HG03558 (cell line): ENCODE results near the gene USH2A.

Experiments used
- ATAC-seq: cut with Tn5 transposase; IDR thresholded peaks from one replicate; pipeline ENCODE4 v1.9.1; 2021; ENCODE audit warnings: moderate number of reproducible peaks; ENCODE audit not compliant: unreplicated experiment; ENCODE audit errors: extremely low read depth

Gene USH2A

GRCh38 chr1:215833941-215834729 lies 589.1 kb downstream of the USH2A start:
- no peak for ATAC-seq

GRCh38 chr1:215830226-215830810 lies 592.9 kb downstream of the USH2A start:
- ATAC-seq: no peak

GRCh38 chr1:215825056-215825455 lies 598.2 kb downstream of the USH2A start:
- ATAC-seq: no peak

GRCh38 chr1:215824245-215824644 lies 599.0 kb downstream of the USH2A start:
- no peak for ATAC-seq

- no peak for ATAC-seq
Measured at GRCh38 chr1:215819114-215819513, 604.1 kb downstream of the USH2A start.

GRCh38 chr1:215807911-215808436 lies 615.3 kb downstream of the USH2A start:
- no peak for ATAC-seq

- ATAC-seq: no peak
Measured at GRCh38 chr1:215807218-215807617, 616.0 kb downstream of the USH2A start.

- no peak for ATAC-seq
Measured at GRCh38 chr1:215797859-215798258, 625.4 kb downstream of the USH2A start.

- ATAC-seq: no peak
Measured at GRCh38 chr1:215794156-215794555, 629.1 kb downstream of the USH2A start.

GRCh38 chr1:215793180-215793579 lies 630.1 kb downstream of the USH2A start:
- ATAC-seq: no peak

GRCh38 chr1:215792446-215792845 lies 630.8 kb downstream of the USH2A start:
- ATAC-seq: no peak

- ATAC-seq: no peak
Measured at GRCh38 chr1:215789981-215790380, 633.3 kb downstream of the USH2A start.

GRCh38 chr1:215786997-215787396 lies 636.3 kb downstream of the USH2A start:
- no peak for ATAC-seq

GRCh38 chr1:215780641-215781040 lies 642.6 kb downstream of the USH2A start:
- no peak for ATAC-seq

GRCh38 chr1:215780139-215780538 lies 643.1 kb downstream of the USH2A start:
- ATAC-seq: no peak

- ATAC-seq: no peak
Measured at GRCh38 chr1:215779729-215780128, 643.5 kb downstream of the USH2A start.

- ATAC-seq: no peak
Measured at GRCh38 chr1:215777370-215777925, 645.8 kb downstream of the USH2A start.

GRCh38 chr1:215776336-215776735 lies 646.9 kb downstream of the USH2A start:
- no peak for ATAC-seq

GRCh38 chr1:215772151-215772550 lies 651.1 kb downstream of the USH2A start:
- no peak for ATAC-seq

GRCh38 chr1:215768303-215768702 lies 654.9 kb downstream of the USH2A start:
- no peak for ATAC-seq

- ATAC-seq: no peak
Measured at GRCh38 chr1:215767761-215768160, 655.5 kb downstream of the USH2A start.
